ENCODE measurements around the gene KRTAP10-4. TPM values are rescaled to one million over a fixed set of nuclear protein-coding genes. Genes with fewer than 3 reads are reported as not detected.

Gene KRTAP10-4
- total and polyA plus RNA-seq, 10 of the 15 experiments (the other 5 are each of a cell fraction or from before 2014, with no cell fraction given), result not detected

DNA sequence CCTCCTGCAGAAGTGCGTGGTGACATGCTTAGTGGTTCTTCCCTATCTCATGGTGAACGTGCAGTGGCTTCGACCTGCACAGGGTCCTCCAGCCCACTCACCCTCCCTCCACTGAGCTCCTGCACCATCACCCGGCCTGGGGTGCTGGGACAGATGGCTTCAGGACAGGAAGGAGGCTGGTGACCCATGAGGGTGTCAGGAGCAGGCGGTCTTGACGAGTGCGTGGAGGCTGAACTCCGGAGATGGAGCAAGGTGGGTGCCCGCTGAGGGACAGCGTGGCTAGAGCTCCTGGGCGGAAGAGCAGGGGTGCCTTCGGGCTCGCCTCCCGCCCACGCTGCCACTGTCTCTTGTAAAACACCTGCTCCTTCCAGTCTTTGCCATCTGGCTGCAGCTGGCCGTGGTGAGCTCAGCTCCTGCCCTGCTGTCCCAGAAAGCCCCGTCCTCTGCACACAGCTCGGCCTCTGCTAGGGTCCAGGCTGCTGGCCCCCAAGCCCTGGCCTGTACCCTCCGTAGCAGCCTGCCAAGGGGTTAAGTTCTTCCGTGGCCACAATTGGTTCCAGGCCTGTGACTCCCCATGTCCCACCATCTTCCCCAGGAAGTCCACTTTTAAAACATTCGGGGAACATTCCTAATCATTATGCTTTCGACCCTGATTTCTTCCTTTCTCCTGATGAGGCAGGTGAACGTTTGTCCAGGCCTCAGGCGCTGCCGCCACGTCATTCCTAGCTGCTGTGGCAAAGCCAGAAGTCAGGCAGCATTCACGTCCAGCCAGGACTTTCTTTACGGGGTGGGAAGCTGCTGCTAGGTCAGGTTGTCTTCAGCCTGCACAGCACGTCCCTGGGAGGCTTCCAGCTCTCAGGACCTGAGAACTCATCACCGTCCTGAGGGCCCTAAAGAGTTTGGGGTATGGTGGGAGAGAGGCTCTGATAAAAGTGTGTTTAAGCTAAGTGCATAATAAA lies 41.6 kb upstream of the KRTAP10-4 start:
- H3K9ac ChIP-seq (ENCODE audit: control insufficient read depth, insufficient read depth, low read length), result no peak overlapping the region
- no peaks in the 10 kb centered on the region for H3K4me1 ChIP-seq (ENCODE audit: control insufficient read depth, insufficient read depth, low read length)
- TF ChIP-seq POU2F2 (IDR thresholded peaks at IDR 0.05; ENCODE audit: borderline replicate concordance, low read depth, low read length) (no peak), BACH1 (IDR thresholded peaks at IDR 0.05; ENCODE audit: borderline replicate concordance) (no peak), PML (IDR thresholded peaks at IDR 0.05; ENCODE audit: low read length) (no peak), TARDBP (IDR thresholded peaks at IDR 0.05; ENCODE audit: borderline replicate concordance) (no peak), SMAD1 (IDR thresholded peaks at IDR 0.05; ENCODE audit: low read depth, partially characterized antibody) (no peak)
- TF ChIP-seq, protein P1, sequence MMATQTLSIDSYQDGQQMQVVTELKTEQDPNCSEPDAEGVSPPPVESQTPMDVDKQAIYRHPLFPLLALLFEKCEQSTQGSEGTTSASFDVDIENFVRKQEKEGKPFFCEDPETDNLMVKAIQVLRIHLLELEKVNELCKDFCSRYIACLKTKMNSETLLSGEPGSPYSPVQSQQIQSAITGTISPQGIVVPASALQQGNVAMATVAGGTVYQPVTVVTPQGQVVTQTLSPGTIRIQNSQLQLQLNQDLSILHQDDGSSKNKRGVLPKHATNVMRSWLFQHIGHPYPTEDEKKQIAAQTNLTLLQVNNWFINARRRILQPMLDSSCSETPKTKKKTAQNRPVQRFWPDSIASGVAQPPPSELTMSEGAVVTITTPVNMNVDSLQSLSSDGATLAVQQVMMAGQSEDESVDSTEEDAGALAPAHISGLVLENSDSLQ (IDR thresholded peaks at IDR 0.05), result no peak
- TF ChIP-seq, protein P2, sequence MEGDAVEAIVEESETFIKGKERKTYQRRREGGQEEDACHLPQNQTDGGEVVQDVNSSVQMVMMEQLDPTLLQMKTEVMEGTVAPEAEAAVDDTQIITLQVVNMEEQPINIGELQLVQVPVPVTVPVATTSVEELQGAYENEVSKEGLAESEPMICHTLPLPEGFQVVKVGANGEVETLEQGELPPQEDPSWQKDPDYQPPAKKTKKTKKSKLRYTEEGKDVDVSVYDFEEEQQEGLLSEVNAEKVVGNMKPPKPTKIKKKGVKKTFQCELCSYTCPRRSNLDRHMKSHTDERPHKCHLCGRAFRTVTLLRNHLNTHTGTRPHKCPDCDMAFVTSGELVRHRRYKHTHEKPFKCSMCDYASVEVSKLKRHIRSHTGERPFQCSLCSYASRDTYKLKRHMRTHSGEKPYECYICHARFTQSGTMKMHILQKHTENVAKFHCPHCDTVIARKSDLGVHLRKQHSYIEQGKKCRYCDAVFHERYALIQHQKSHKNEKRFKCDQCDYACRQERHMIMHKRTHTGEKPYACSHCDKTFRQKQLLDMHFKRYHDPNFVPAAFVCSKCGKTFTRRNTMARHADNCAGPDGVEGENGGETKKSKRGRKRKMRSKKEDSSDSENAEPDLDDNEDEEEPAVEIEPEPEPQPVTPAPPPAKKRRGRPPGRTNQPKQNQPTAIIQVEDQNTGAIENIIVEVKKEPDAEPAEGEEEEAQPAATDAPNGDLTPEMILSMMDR (IDR thresholded peaks at IDR 0.05 in 2 of 3, conservative IDR thresholded peaks at IDR 0.05 in 1 of 3; ENCODE audit: control insufficient read depth in 2 of 3, extremely low read depth in 1 of 3, insufficient read depth in 1 of 3, low read depth in 3 of 3, low read length in 3 of 3), result no peak
- in situ Hi-C loops (cut with MboI), result no loop called here
- ChIA-PET POLR2A (no interaction called here), RAD21 (ENCODE audit: unreplicated experiment) (no interaction called here), CTCF (no interaction called here), SMC1A (ENCODE audit: uncharacterized antibody, unreplicated experiment) (no interaction called here)
- H2AFZ ChIP-seq (ENCODE audit: control insufficient read depth, low read depth, low read length), result no peak overlapping the region
- no peaks in the 10 kb centered on the region for H3K36me3 ChIP-seq (ENCODE audit: control insufficient read depth in 2 of 2, insufficient read depth in 2 of 2, low read length in 1 of 2)
- FAIRE-seq (no peak), ATAC-seq (no peak), DNase-seq (ENCODE audit: low read depth, low spot score) (no peak)
- no peaks in the 10 kb centered on the region for H3K79me2 ChIP-seq (ENCODE audit: control insufficient read depth, insufficient read depth, low read length)
- H3K27me3 ChIP-seq (replicated peaks in 1 of 2; ENCODE audit: control insufficient read depth in 2 of 2, insufficient read depth in 2 of 2, low read length in 1 of 2), result no peaks in the 10 kb centered on the region
- H3K4me3 ChIP-seq, result no peak overlapping the region
- no peak overlapping the region for H3K4me2 ChIP-seq (ENCODE audit: control insufficient read depth, insufficient read depth)
- H3K9me3 ChIP-seq (replicated peaks; ENCODE audit: control insufficient read depth, insufficient read depth, low read length), result no peaks in the 10 kb centered on the region; the same call in 2 of the 3 replicates
- intact Hi-C loops (cut with micrococcal nuclease; ENCODE audit: unreplicated experiment), result no loop called here
- WGBS (ENCODE audit: insufficient coverage, insufficient replicate concordance, low lambda C conversion rate, missing lambda C conversion rate), result 37% methylated on average over 30 of the region's 30 CpGs
- no peak overlapping the region for H3K27ac ChIP-seq (ENCODE audit: control insufficient read depth, insufficient read depth)
- H4K20me1 ChIP-seq (ENCODE audit: control insufficient read depth, insufficient read depth), result no peaks in the 10 kb centered on the region
- BruUV-seq (replicated peaks), result no TSS peak

Data from GM12878 (cell line).